Heart left ventricle (tissue), 16 donors: ENCODE results near the gene IFNA5. TPM values are rescaled to one million over a fixed set of nuclear protein-coding genes. Genes with fewer than 3 reads are reported as not detected.

Source experiments
- ATAC-seq, 4 donors: fragments of 200-7000 bp; cut with Tn5 transposase; one replicate each; pipeline ENCODE4 v1.9.1; 2020 to 2022; ENCODE audit warnings: moderate library complexity in 4 of 4, mild to moderate bottlenecking in 3 of 4, moderate number of reproducible peaks in 1 of 4
- DNase-seq, 5 donors: peaks; one replicate each; pipeline ENCODE4 v3.0.0-alpha.2; 2020
- H3K27ac ChIP-seq, 12 donors: fragments of 200-600 bp; sonication (generic) in 4 of 12; one replicate each; pipeline versions ENCODE4 v1.5.0 to v1.8.0; 2016 to 2022; ENCODE audit warnings: mild to moderate bottlenecking in 2 of 12
- H3K27me3 ChIP-seq, 9 donors: fragments of 200-600 bp; sonication (generic) in 2 of 9; one replicate each; pipeline versions ENCODE4 v1.5.1 to v1.8.0; 2016 to 2022; ENCODE audit warnings: mild to moderate bottlenecking in 3 of 9
- H3K36me3 ChIP-seq, 9 donors: fragments of 200-600 bp; sonication (generic) in 2 of 9; one replicate each; pipeline versions ENCODE4 v1.5.0 to v1.8.0; 2018 to 2022; ENCODE audit warnings: mild to moderate bottlenecking in 2 of 9
- H3K4me1 ChIP-seq, 12 donors: fragments of 200-600 bp; sonication (generic) in 4 of 12; one replicate each; pipeline versions ENCODE4 v1.5.0 to v1.8.0; 2016 to 2022; ENCODE audit warnings: mild to moderate bottlenecking in 3 of 12
- H3K4me3 ChIP-seq, 12 donors: fragments of 200-600 bp; sonication (generic) in 4 of 12; one replicate each; pipeline versions ENCODE4 v1.5.0 to v1.8.0; 2017 to 2022; ENCODE audit warnings: mild to moderate bottlenecking in 9 of 12, moderate library complexity in 4 of 12
- H3K9me3 ChIP-seq, 12 donors: fragments of 200-600 bp; sonication (generic) in 4 of 12; one replicate each; pipeline versions ENCODE4 v1.5.0 to v1.8.0; 2016 to 2022; ENCODE audit warnings: mild to moderate bottlenecking in 1 of 12
- POLR2A ChIP-seq, 2 donors: fragments of 450-650 bp; IDR thresholded peaks; one replicate each; pipeline ENCODE4 v1.6.1; 2017; ENCODE audit warnings: antibody characterized with exemption in 2 of 2, mild to moderate bottlenecking in 2 of 2, moderate library complexity in 2 of 2
- WGBS, 4 donors: extraction: QIAGEN DNeasy Blood & Tissue Kit in 2 of 4; methylation state at CpG; one replicate each; pipeline versions ENCODE4 v1.1.5 to v1.1.7; 2013 to 2018; 5-methylcytosine and 5-hydroxymethylcytosine counted together
- intact Hi-C, 10 donors: fragments of 100-400 bp; cut with DNase I; formaldehyde crosslinking; loops; one replicate each; pipeline versions ENCODE4 v1.11.1 to v1.14.2; 2022
- polyA plus RNA-seq, 2 donors: library from polyadenylated mRNA; stranded (reverse); fragments of 200-250 nt; gene quantifications; one replicate each; pipeline ENCODE4 v1.2.3, GENCODE V29; 2013
- total RNA-seq, 9 donors: library from RNA; depleted of rRNA in 2 of 9; stranded (reverse); fragments of >200 nt in 2 of 9; fragmentation: NEBNext Ultra II Directional in 3 of 9; extraction: Animal tissue kit (Norgen Biotek cat#: 25700) in 3 of 9; gene quantifications; one replicate each; pipeline versions ENCODE4 v1.1.0 to v1.2.4, GENCODE V29; 2016 to 2023
- TF ChIP-seq, protein P1 (sequence below), 12 donors: fragments of 200-600 bp; sonication (generic) in 4 of 12; IDR thresholded peaks; one replicate each; pipeline versions ENCODE4 v1.5.0 to v1.8.0; 2018 to 2022; ENCODE audit warnings: antibody characterized with exemption in 12 of 12, mild to moderate bottlenecking in 5 of 12
- donor health status: ischemic (EF 13 %, LVEDD 7.1; RV severe dilation, severe dysfunction).
- donor health status: healthy with polysubstance abuse.
- donor health status: DM: no; HTN: yes; CAD: no.
- donor health status: DM: no; HTN: no; CAD: no.
- donor health status: ischemic (EF 25% LVEDD 6.9; RV normal size, moderate dysfunction).
- donor health status: ischemic (EF 25% LVEDD 5.7; RV mildly dilated, moderate dysfunction).
- donor health status: healthy.
- donor health status: DM: yes; HTN: yes; CAD: no.
- donor health status: ischemic (EF 35%, LVEDD 5.7; RV mildly dilated, moderate dysfunction).
- donor health status: nonischemic (EF 11% LVEDD 7.7; RV severe dilation, severe dysfunction).
- donor health status: DM: yes; HTN: yes; CAD: no.
- donor health status: PGD.
- donor health status: ischemic (EF 29% LVEDD 5.4; RV normal size, mild dysfunction).
- donor health status: nonischemic (EF 23%, LVEDD 6.1; RV moderate dilation, normal function).

Gene IFNA5
- total and polyA plus RNA-seq, 11 donors, result not detected

DNA sequence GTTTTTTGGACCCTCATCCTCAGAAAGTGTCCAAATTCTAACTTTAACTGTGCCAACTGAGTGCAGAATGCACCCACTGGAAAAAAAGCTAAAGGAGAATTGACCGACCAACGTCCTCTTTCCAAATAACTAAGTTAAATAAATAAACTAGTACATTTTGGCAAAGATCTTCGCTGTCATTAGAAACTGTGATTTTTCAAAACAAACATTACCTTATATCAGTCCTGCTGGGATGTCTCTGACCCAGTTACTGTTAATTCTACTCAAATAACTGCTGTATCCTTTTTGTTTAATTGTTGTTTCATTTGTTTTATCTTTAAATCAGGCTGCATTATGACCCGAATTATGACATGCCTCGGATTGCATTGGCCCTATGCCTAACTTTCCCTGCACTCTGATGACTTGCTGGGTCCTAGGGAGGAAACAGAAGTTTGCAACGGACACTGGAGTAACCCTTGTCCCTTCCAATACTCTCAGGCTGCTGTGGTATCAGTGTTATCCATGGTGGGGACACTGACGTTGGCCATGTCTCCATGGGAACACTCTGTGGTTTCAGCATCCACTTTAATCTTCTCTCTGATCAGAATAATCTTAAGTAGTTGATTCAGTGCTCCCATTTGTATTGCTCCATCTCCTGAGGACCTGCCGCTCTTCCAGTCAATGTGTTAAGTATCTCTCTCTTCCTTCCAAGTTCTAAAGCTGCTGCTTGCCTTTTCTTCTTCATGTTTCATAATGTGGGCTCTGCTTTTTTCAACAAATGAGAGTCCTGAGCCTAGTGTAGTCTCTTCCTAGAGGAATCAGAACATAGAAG is 11.1 kb upstream of the IFNA5 start:
- Histone ChIP-seq H3K27me3 (peaks cover 0 to 3% (median 0%) of the 10 kb centered on the region in 9 donors), H3K4me1 (peaks cover 0 to 8% (median 0%) of the 10 kb centered on the region in 12 donors), H3K9me3 (no peaks in the 10 kb centered on the region), H3K36me3 (peaks cover 0 to 11% (median 3%) of the 10 kb centered on the region in 9 donors), H3K4me3 (no peak overlapping the region), H3K27ac (no peak overlapping the region)
- intact Hi-C loops, result loop anchor here in 5 of 10 donors (5.0 kb wide), 3 partner anchors 81 to 476 kb away; no protein-coding TSS in a partner anchor
- TF ChIP-seq POLR2A (IDR thresholded peaks at IDR 0.05), result no peak
- TF ChIP-seq, protein P1, sequence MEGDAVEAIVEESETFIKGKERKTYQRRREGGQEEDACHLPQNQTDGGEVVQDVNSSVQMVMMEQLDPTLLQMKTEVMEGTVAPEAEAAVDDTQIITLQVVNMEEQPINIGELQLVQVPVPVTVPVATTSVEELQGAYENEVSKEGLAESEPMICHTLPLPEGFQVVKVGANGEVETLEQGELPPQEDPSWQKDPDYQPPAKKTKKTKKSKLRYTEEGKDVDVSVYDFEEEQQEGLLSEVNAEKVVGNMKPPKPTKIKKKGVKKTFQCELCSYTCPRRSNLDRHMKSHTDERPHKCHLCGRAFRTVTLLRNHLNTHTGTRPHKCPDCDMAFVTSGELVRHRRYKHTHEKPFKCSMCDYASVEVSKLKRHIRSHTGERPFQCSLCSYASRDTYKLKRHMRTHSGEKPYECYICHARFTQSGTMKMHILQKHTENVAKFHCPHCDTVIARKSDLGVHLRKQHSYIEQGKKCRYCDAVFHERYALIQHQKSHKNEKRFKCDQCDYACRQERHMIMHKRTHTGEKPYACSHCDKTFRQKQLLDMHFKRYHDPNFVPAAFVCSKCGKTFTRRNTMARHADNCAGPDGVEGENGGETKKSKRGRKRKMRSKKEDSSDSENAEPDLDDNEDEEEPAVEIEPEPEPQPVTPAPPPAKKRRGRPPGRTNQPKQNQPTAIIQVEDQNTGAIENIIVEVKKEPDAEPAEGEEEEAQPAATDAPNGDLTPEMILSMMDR (IDR thresholded peaks at IDR 0.05), result no peak
- WGBS, 4 donors, result 36 to 51% (median 48%) methylated on average over 8 of the region's 8 CpGs
- DNase-seq, result no peak
- no peak for ATAC-seq

DNA sequence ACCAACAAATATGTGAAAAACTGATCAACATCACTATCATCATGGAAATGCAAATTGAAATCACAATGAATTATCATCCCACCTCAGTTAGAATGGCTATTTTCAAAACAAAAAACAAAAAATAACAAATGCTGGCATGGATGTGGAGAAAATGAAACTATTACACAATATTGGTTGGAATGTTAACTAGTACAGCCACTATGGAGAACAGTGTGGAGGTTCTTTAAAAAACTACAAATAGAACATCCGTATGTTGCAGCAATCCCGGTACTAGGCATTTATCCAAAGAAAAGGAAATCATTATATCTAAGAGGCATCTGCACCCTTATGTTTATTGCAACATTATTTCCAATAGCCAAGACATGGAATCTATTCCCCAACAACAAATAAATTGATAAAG is 9.0 kb upstream of the IFNA5 start:
- H3K27ac ChIP-seq, result no peak overlapping the region
- H3K27me3 ChIP-seq, result peaks cover 0 to 7% (median 0%) of the 10 kb centered on the region in 9 donors
- ATAC-seq (no peak), DNase-seq (no peak)
- intact Hi-C loops, result no loop called here
- no peaks in the 10 kb centered on the region for H3K9me3 ChIP-seq
- 72 to 80% (median 78%) methylated on average over 2 of the region's 2 CpGs for WGBS, 4 donors
- H3K4me1 ChIP-seq, result peaks cover 0 to 8% (median 0%) of the 10 kb centered on the region in 12 donors
- H3K36me3 ChIP-seq, result no peaks in the 10 kb centered on the region
- H3K4me3 ChIP-seq, result no peak overlapping the region
- no peak for TF ChIP-seq POLR2A (IDR thresholded peaks at IDR 0.05)
- TF ChIP-seq, protein P1 (IDR thresholded peaks at IDR 0.05), result no peak

DNA sequence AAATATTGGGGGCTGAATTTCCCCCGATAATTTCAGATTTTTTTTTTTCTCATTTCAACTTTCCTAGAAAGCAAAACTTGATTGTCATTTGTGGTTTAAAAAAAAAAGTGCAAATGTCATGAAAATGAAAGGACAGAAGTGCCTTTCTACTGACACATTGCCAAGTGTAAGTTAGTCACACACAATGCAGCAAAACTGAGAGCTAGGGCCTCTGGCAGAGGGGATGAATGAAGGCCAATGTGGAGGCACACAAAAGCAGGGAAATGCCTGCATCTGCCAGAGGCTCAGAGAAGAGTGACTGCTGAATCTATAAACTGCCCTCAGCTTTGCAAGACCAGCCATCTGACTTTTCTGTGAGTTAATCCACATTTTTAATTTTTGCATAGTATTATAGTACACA is 6.8 kb upstream of the IFNA5 start:
- no peak for DNase-seq
- Histone ChIP-seq H3K27me3 (peaks cover 0 to 12% (median 0%) of the 10 kb centered on the region in 9 donors), H3K27ac (no peak overlapping the region), H3K4me1 (no peaks in the 10 kb centered on the region), H3K36me3 (no peaks in the 10 kb centered on the region), H3K9me3 (no peaks in the 10 kb centered on the region), H3K4me3 (no peak overlapping the region)
- ATAC-seq, result no peak
- intact Hi-C loops, result no loop called here
- no peak for TF ChIP-seq POLR2A (IDR thresholded peaks at IDR 0.05)
- WGBS, 4 donors, result 90 to 94% (median 93%) methylated on average over 1 of the region's 1 CpG

DNA sequence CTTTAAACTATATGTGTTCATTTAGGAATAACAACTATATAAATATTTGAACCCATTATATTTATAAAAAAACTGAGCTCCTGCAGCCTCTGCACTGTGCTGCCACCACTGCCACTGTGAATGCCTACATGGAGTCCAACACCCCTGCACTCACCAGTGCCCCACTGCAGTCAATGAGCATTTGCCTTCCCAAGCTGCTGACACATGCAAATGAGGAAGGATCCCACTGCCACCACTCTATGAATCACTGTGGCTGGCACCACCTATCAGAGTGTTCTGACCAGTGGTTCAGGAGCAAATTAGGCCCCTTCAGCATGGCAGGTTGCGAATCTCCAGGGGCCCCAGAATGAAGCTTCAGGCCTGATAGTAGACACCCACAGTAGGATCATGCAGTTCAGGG is 9.1 kb downstream of the IFNA5 start:
- H3K27ac ChIP-seq, result no peak overlapping the region
- H3K9me3 ChIP-seq, result no peaks in the 10 kb centered on the region
- TF ChIP-seq, protein P1 (IDR thresholded peaks at IDR 0.05), result no peak
- no peak for TF ChIP-seq POLR2A (IDR thresholded peaks at IDR 0.05)
- intact Hi-C loops, result no loop called here
- DNase-seq (no peak), ATAC-seq (no peak)
- 55 to 77% (median 76%) methylated on average over 1 of the region's 1 CpG for WGBS, 4 donors
- H3K36me3 ChIP-seq, result no peaks in the 10 kb centered on the region
- H3K4me3 ChIP-seq, result no peak overlapping the region
- H3K4me1 ChIP-seq, result peaks cover 0 to 8% (median 0%) of the 10 kb centered on the region in 12 donors
- peaks cover 0 to 8% (median 0%) of the 10 kb centered on the region in 9 donors for H3K27me3 ChIP-seq
